GM23338 (cell line): ENCODE measurements around the gene ZNF609. TPM values are rescaled to one million over a fixed set of nuclear protein-coding genes. Genes with fewer than 3 reads are reported as not detected.

Source experiments
- ATAC-seq: fragments of 200-7000 bp; cut with Tn5 transposase; 3 replicates; pipeline ENCODE4 v1.9.1; 2020
- DNase-seq: peaks from one replicate; pipeline ENCODE4 v3.0.0-alpha.2; 2015; ENCODE audit warnings: low spot score
- H2AFZ ChIP-seq: fragments of 200-600 bp; sonication (generic); 2 replicates; pipeline ENCODE4 v1.8.0; 2016; ENCODE audit warnings: antibody characterized with exemption, mild to moderate bottlenecking, moderate library complexity
- H3F3A ChIP-seq: fragments of 200-600 bp; sonication (generic); replicated peaks from 2 replicates; pipeline ENCODE4 v1.8.0; 2017; ENCODE audit warnings: antibody characterized with exemption, mixed run types, low read depth
- H3K27ac ChIP-seq: fragments of 200-600 bp; sonication (generic); 2 replicates; pipeline ENCODE4 v1.6.1; 2016; ENCODE audit warnings: low read depth
- H3K27me3 ChIP-seq: fragments of 200-600 bp; sonication (generic); 2 replicates; pipeline ENCODE4 v1.8.0; 2016; ENCODE audit warnings: mild to moderate bottlenecking, mixed run types, moderate library complexity; ENCODE audit not compliant: insufficient read depth
- H3K36me3 ChIP-seq: fragments of 200-600 bp; sonication (generic); 2 replicates; pipeline ENCODE4 v1.8.0; 2016; ENCODE audit warnings: mild to moderate bottlenecking; ENCODE audit not compliant: insufficient read depth
- H3K4me1 ChIP-seq: fragments of 200-600 bp; sonication (generic); 2 replicates; pipeline ENCODE4 v1.8.0; 2016; ENCODE audit warnings: mild to moderate bottlenecking, moderate library complexity; ENCODE audit not compliant: insufficient read depth
- H3K4me2 ChIP-seq: fragments of 200-600 bp; sonication (generic); 2 replicates; pipeline ENCODE4 v1.7.1; 2017; ENCODE audit warnings: mixed run types
- H3K4me3 ChIP-seq: fragments of 200-600 bp; sonication (generic); 2 replicates; pipeline ENCODE4 v1.6.1; 2016; ENCODE audit warnings: mixed run types
- H3K79me2 ChIP-seq: fragments of 200-600 bp; sonication (generic); replicated peaks from 2 replicates; pipeline ENCODE4 v1.8.0; 2017; ENCODE audit warnings: mild to moderate bottlenecking; ENCODE audit not compliant: insufficient read depth
- H3K9me2 ChIP-seq: fragments of 200-600 bp; sonication (generic); 2 replicates; pipeline ENCODE4 v1.8.0; 2017; ENCODE audit not compliant: insufficient read depth
- H4K20me1 ChIP-seq: fragments of 200-600 bp; sonication (generic); replicated peaks from 2 replicates; pipeline ENCODE4 v1.8.0; 2017; ENCODE audit warnings: mild to moderate bottlenecking; ENCODE audit not compliant: insufficient read depth
- H3K27ac Mint-ChIP-seq: 2 replicates; pipeline ENCODE4 v1.8.0; 2020; ENCODE audit warnings: inconsistent platforms, mild to moderate bottlenecking, moderate library complexity, mixed read lengths
- H3K27me3 Mint-ChIP-seq: 3 replicates; pipeline ENCODE4 v1.8.0; 2022; ENCODE audit warnings: low read depth, mild to moderate bottlenecking, moderate library complexity, mixed read lengths, inconsistent platforms; ENCODE audit not compliant: insufficient read depth, poor library complexity
- H3K36me3 Mint-ChIP-seq: 3 replicates; pipeline ENCODE4 v1.8.0; 2021; ENCODE audit warnings: low read depth, mild to moderate bottlenecking, inconsistent platforms, moderate library complexity, mixed read lengths
- H3K4me1 Mint-ChIP-seq: 3 replicates; pipeline ENCODE4 v1.8.0; 2020; ENCODE audit warnings: mild to moderate bottlenecking, inconsistent platforms, mixed read lengths
- H3K4me3 Mint-ChIP-seq: 3 replicates; pipeline ENCODE4 v1.8.0; 2021; ENCODE audit warnings: moderate library complexity, mild to moderate bottlenecking, inconsistent platforms, mixed read lengths
- H3K9me3 Mint-ChIP-seq: 3 replicates; pipeline ENCODE4 v1.8.0; 2020; ENCODE audit warnings: moderate library complexity, mild to moderate bottlenecking, inconsistent platforms, mixed read lengths
- CREB1 ChIP-seq: fragments of 250-450 bp; sonication (Bioruptor Pico); IDR thresholded peaks from 2 replicates; pipeline ENCODE4 v1.5.0; 2020; ENCODE audit warnings: low read depth, mild to moderate bottlenecking, moderate library complexity
- EZH2 ChIP-seq: fragments of 200-600 bp; sonication (generic); IDR thresholded peaks from one replicate; pipeline ENCODE4 v1.8.0; 2017; ENCODE audit warnings: antibody characterized with exemption, mild to moderate bottlenecking, low read depth; ENCODE audit not compliant: unreplicated experiment
- EZH2phosphoT487 ChIP-seq: fragments of 200-600 bp; sonication (generic); IDR thresholded peaks from one replicate; pipeline ENCODE4 v1.8.1; 2018; ENCODE audit warnings: antibody characterized with exemption; ENCODE audit not compliant: unreplicated experiment
- JUNB ChIP-seq: IDR thresholded peaks from one replicate; pipeline ENCODE4 v1.6.1; 2016; ENCODE audit warnings: antibody characterized with exemption; ENCODE audit not compliant: unreplicated experiment
- NANOG ChIP-seq: IDR thresholded peaks from 2 replicates; pipeline ENCODE4 v1.6.1; 2016; ENCODE audit warnings: antibody characterized with exemption, borderline replicate concordance
- POLR2AphosphoS5 ChIP-seq: IDR thresholded peaks from 2 replicates; pipeline ENCODE4 v1.6.1; 2016; ENCODE audit warnings: antibody characterized with exemption, low read depth
- REST ChIP-seq: IDR thresholded peaks from one replicate; pipeline ENCODE4 v1.6.1; 2018; ENCODE audit warnings: antibody characterized with exemption; ENCODE audit not compliant: unreplicated experiment
- STAT1 ChIP-seq: IDR thresholded peaks from one replicate; pipeline ENCODE4 v1.6.1; 2016; ENCODE audit warnings: antibody characterized with exemption; ENCODE audit not compliant: unreplicated experiment
- ZNF114 ChIP-seq: fragments of 250-450 bp; sonication (Bioruptor Pico); IDR thresholded peaks from 2 replicates; pipeline ENCODE4 v1.5.0; 2020; ENCODE audit warnings: mild to moderate bottlenecking, moderate library complexity
- ZNF331 ChIP-seq: fragments of 250-450 bp; sonication (Bioruptor Pico); IDR thresholded peaks from 2 replicates; pipeline ENCODE4 v1.5.0; 2020; ENCODE audit warnings: low read depth, mild to moderate bottlenecking, moderate library complexity
- polyA plus RNA-seq: library from polyadenylated mRNA; unstranded; fragments of >200 nt; fragmentation: Nextera tagmentation; extraction: Ambion mirVana; gene quantifications from 2 replicates; pipeline ENCODE4 v1.2.1, GENCODE V29; 2016
- total RNA-seq: library from RNA; depleted of rRNA; stranded (reverse); fragments of >200 nt; shearing (Covaris generic); gene quantifications from 2 replicates; pipeline ENCODE4 v1.2.3, GENCODE V29; 2014
- TF ChIP-seq, protein P1 (sequence below), 2 experiments: fragments of 200-600 bp in 1 of 2; sonication (generic) in 1 of 2; conservative IDR thresholded peaks; 2 replicates each; pipeline versions ENCODE4 v1.5.1 to v1.6.1; 2016 to 2017; ENCODE audit warnings: antibody characterized with exemption in 2 of 2, low read depth in 2 of 2, mild to moderate bottlenecking in 2 of 2, moderate library complexity in 1 of 2
- TF ChIP-seq, protein P2 (sequence below): IDR thresholded peaks from 2 replicates; pipeline ENCODE4 v1.6.1; 2016; ENCODE audit warnings: antibody characterized with exemption
- TF ChIP-seq, protein P3 (sequence below): fragments of 250-450 bp; sonication (Bioruptor Pico); IDR thresholded peaks from 2 replicates; pipeline ENCODE4 v1.5.0; 2020; ENCODE audit warnings: mild to moderate bottlenecking, moderate library complexity

The ZNF609 gene
- total and polyA plus RNA-seq, 2 experiments from 2014 or later, result 26.4 to 40.2 TPM

- H4K20me1 ChIP-seq, result peaks cover 30% of the 10 kb centered on the region
- H3K4me1 ChIP-seq, result peaks cover 17% of the 10 kb centered on the region
- no peak overlapping the region for H2AFZ ChIP-seq
- Mint-ChIP-seq H3K36me3 (no peaks in the 10 kb centered on the region), H3K4me1 (peaks cover 40% of the 10 kb centered on the region), H3K27me3 (no peaks in the 10 kb centered on the region), H3K9me3 (no peaks in the 10 kb centered on the region), H3K4me3 (no peak overlapping the region), H3K27ac (peak overlapping the region; percentile 54)
- H3K27ac ChIP-seq, result no peak overlapping the region
- DNase-seq (no peak), ATAC-seq (no peak)
- no peaks in the 10 kb centered on the region for H3K27me3 ChIP-seq
- no peaks in the 10 kb centered on the region for H3K36me3 ChIP-seq
- no peaks in the 10 kb centered on the region for H3K9me2 ChIP-seq
- peaks cover 90% of the 10 kb centered on the region for H3K79me2 ChIP-seq
- TF ChIP-seq EZH2phosphoT487 (no peak), POLR2AphosphoS5 (no peak), CREB1 (no peak), NANOG (no peak), JUNB (no peak), STAT1 (no peak), REST (no peak), ZNF331 (CRISPR knock-in tag) (no peak), ZNF114 (CRISPR knock-in tag) (no peak), EZH2 (no peak)
- TF ChIP-seq, protein P1, sequence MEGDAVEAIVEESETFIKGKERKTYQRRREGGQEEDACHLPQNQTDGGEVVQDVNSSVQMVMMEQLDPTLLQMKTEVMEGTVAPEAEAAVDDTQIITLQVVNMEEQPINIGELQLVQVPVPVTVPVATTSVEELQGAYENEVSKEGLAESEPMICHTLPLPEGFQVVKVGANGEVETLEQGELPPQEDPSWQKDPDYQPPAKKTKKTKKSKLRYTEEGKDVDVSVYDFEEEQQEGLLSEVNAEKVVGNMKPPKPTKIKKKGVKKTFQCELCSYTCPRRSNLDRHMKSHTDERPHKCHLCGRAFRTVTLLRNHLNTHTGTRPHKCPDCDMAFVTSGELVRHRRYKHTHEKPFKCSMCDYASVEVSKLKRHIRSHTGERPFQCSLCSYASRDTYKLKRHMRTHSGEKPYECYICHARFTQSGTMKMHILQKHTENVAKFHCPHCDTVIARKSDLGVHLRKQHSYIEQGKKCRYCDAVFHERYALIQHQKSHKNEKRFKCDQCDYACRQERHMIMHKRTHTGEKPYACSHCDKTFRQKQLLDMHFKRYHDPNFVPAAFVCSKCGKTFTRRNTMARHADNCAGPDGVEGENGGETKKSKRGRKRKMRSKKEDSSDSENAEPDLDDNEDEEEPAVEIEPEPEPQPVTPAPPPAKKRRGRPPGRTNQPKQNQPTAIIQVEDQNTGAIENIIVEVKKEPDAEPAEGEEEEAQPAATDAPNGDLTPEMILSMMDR (conservative IDR thresholded peaks at IDR 0.05; ENCODE audit: low read depth in 2 of 2), result no peak
- TF ChIP-seq, protein P2, sequence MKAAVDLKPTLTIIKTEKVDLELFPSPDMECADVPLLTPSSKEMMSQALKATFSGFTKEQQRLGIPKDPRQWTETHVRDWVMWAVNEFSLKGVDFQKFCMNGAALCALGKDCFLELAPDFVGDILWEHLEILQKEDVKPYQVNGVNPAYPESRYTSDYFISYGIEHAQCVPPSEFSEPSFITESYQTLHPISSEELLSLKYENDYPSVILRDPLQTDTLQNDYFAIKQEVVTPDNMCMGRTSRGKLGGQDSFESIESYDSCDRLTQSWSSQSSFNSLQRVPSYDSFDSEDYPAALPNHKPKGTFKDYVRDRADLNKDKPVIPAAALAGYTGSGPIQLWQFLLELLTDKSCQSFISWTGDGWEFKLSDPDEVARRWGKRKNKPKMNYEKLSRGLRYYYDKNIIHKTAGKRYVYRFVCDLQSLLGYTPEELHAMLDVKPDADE, result no peak
- TF ChIP-seq, protein P3, sequence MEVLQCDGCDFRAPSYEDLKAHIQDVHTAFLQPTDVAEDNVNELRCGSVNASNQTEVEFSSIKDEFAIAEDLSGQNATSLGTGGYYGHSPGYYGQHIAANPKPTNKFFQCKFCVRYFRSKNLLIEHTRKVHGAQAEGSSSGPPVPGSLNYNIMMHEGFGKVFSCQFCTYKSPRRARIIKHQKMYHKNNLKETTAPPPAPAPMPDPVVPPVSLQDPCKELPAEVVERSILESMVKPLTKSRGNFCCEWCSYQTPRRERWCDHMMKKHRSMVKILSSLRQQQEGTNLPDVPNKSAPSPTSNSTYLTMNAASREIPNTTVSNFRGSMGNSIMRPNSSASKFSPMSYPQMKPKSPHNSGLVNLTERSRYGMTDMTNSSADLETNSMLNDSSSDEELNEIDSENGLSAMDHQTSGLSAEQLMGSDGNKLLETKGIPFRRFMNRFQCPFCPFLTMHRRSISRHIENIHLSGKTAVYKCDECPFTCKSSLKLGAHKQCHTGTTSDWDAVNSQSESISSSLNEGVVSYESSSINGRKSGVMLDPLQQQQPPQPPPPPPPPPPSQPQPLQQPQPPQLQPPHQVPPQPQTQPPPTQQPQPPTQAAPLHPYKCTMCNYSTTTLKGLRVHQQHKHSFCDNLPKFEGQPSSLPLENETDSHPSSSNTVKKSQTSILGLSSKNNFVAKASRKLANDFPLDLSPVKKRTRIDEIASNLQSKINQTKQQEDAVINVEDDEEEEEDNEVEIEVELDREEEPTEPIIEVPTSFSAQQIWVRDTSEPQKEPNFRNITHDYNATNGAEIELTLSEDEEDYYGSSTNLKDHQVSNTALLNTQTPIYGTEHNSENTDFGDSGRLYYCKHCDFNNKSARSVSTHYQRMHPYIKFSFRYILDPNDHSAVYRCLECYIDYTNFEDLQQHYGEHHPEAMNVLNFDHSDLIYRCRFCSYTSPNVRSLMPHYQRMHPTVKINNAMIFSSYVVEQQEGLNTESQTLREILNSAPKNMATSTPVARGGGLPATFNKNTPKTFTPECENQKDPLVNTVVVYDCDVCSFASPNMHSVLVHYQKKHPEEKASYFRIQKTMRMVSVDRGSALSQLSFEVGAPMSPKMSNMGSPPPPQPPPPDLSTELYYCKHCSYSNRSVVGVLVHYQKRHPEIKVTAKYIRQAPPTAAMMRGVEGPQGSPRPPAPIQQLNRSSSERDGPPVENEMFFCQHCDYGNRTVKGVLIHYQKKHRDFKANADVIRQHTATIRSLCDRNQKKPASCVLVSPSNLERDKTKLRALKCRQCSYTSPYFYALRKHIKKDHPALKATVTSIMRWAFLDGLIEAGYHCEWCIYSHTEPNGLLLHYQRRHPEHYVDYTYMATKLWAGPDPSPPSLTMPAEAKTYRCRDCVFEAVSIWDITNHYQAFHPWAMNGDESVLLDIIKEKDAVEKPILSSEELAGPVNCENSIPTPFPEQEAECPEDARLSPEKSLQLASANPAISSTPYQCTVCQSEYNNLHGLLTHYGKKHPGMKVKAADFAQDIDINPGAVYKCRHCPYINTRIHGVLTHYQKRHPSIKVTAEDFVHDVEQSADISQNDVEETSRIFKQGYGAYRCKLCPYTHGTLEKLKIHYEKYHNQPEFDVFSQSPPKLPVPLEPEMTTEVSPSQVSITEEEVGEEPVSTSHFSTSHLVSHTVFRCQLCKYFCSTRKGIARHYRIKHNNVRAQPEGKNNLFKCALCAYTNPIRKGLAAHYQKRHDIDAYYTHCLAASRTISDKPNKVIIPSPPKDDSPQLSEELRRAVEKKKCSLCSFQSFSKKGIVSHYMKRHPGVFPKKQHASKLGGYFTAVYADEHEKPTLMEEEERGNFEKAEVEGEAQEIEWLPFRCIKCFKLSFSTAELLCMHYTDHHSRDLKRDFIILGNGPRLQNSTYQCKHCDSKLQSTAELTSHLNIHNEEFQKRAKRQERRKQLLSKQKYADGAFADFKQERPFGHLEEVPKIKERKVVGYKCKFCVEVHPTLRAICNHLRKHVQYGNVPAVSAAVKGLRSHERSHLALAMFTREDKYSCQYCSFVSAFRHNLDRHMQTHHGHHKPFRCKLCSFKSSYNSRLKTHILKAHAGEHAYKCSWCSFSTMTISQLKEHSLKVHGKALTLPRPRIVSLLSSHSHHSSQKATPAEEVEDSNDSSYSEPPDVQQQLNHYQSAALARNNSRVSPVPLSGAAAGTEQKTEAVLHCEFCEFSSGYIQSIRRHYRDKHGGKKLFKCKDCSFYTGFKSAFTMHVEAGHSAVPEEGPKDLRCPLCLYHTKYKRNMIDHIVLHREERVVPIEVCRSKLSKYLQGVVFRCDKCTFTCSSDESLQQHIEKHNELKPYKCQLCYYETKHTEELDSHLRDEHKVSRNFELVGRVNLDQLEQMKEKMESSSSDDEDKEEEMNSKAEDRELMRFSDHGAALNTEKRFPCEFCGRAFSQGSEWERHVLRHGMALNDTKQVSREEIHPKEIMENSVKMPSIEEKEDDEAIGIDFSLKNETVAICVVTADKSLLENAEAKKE, result no peak
- H3K4me2 ChIP-seq, result no peak overlapping the region
- no peaks in the 10 kb centered on the region; the same call in 1 of the 2 replicates for H3F3A ChIP-seq
- no peak overlapping the region for H3K4me3 ChIP-seq
These were observed 140.4 kb downstream of the ZNF609 start for GRCh38 chr15:64600794-64601193.
